KOPT-K1 (cell line): ENCODE measurements around the gene SYMPK.
"Not testable (repeated sequence)": the region's sequence is repeated elsewhere in the genome, so short reads cannot be mapped to it uniquely, and the experiment has no call there.

ENCODE experiments used
- H3K27ac ChIP-seq: fragments of 200-600 bp; sonication (generic); 2 replicates; pipeline ENCODE4 v1.5.1; 2016; ENCODE audit warnings: antibody characterized with exemption, mild to moderate bottlenecking, low read depth, low read length; ENCODE audit not compliant: poor library complexity, severe bottlenecking
- H3K36me3 ChIP-seq: fragments of 200-600 bp; sonication (generic); 2 replicates; pipeline ENCODE4 v1.5.1; 2017; ENCODE audit warnings: antibody characterized with exemption, mild to moderate bottlenecking, low read length, moderate library complexity; ENCODE audit not compliant: insufficient read depth
- H3K9me3 ChIP-seq: fragments of 200-600 bp; sonication (generic); 2 replicates; pipeline ENCODE4 v1.5.1; 2017; ENCODE audit warnings: antibody characterized with exemption, low read length, mild to moderate bottlenecking; ENCODE audit not compliant: insufficient read depth, poor library complexity, severe bottlenecking

SYMPK gene

DNA sequence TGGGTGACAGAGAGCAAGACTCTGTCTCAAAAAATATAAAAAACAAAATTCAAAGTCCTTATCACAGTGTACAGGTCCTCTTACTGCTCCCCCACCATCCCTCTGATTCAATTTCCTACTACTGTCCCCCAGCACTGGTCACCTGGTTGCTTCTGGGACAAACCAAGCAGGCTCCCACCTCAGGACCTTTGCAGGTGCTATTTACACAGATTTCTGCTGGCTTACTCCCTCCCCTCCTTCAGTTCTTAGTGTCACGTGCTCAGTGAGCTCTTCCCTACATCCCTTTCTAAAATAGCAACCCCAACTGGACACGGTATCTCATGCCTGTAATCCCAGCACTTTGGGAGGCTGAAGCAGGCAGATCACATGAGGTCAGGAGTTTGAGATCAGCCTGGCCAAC lies 17.0 kb upstream of the SYMPK start:
- no peaks in the 10 kb centered on the region for H3K9me3 ChIP-seq
- H3K27ac ChIP-seq: no peak overlapping the region
- peaks cover 21% of the 10 kb centered on the region for H3K36me3 ChIP-seq

DNA sequence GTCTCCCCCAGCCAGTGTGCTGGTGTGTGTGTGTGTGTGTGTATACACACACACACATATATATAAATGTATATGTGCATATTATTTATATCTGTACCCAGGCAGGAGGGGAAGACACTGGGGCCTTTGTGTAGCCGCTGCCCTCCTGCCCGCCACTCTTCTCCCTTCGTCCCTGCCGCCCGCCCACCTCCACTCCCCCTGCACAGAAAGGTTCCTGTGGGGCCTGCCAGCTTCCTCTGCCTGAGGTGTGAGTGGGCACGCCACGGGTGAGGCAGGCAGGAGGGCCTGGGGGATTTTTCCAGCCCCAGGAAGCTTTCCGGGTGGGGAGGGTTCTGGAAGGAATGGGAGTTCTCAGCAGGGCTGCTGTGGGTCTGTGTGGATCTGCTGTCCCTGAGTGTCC lies 16.1 kb upstream of the SYMPK start:
- Histone ChIP-seq H3K9me3 (no peaks in the 10 kb centered on the region), H3K36me3 (peaks cover 12% of the 10 kb centered on the region), H3K27ac (no peak overlapping the region)

DNA sequence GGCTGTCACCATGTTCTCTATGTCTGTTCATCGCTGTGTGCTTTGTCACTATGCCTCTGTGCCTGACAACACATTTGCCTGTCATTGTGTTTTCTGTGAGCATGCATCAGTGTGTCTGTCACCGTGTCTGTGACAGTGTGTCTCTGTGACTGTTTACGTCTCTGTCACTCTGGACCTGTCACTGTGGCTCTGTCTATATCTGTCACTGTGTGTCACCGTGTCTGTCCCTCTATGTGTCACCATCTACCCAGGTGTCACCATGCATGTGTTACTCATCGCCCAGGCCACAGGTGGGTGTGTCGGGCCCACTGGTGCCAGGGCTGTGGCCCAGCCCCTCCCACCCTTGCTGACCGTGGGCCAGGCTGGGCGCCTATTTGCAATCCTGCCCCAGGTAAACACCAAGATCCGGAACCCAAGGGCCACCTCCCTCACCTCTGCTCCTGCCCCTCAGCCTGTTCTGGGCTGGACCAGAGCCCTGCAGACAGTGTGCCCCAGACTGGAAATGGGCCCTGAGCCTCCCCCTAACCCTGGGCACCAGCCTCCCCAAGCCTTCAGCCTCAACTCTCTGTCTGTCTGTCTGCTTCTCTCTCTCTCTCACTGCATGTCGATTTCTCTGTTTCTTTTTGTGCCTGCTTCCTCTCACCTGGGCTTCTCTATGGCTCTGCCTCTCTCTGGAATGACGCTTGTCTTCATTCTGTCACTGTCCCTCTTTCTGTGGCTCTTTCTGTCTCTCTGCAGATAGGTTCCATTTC lies 15.3 kb upstream of the SYMPK start:
- Histone ChIP-seq H3K36me3 (peaks cover 7% of the 10 kb centered on the region; the same call in 1 of the 2 replicates), H3K27ac (no peak overlapping the region), H3K9me3 (no peaks in the 10 kb centered on the region)

DNA sequence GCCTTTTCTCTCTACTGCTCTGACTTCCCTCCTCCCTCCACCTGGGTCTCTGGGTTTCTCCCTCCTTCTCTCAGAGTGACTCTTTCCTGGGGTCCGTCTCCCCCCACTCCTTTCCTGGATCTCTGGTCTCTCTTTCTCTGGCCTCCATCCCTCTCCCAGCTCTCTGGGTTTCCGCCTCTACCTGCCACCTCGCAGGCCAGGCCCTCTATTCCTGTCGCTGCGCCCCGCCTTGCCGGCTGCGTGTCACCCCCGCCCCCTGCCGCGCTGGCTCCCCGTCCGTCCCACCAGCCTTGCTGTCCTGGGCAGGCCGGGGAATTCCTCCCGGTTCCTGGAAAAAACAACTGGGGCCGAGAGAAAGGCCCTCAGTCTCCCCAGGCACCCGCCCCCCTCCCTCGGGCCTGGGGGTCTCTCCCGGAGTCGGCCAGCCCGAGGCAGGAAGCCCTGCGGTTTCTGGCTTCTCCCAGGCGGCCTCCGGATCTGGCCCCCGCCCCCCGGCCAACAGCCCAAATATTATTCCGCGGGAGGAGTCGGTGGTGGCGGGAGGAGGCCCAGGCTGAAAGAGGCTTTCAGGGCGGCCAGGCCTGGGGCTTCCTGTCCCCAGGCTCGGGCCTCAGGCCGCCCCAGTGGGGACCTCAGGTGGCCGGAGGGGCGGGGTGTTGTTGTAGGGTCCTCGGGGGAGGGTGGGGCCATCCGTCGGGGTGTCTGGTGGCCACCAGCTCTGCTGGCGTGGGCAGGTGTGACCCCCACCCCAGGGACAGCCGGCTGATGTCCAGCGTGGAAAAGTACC lies 13.7 kb upstream of the SYMPK start:
- no peaks in the 10 kb centered on the region for H3K9me3 ChIP-seq
- no peaks in the 10 kb centered on the region for H3K36me3 ChIP-seq
- H3K27ac ChIP-seq: no peak overlapping the region

DNA sequence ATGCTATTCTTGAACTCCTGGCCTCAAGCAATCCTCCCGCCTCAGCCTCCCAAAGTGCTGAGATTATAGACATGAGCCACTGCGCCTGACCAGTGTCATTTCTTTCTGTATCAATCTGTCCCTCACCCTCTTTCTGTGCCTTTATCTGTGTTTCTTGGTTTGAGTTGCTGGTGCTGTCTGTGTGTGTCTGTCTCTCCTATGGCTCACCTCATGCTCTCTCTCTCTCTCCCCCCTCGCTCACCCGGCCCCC lies 13.1 kb upstream of the SYMPK start:
- Histone ChIP-seq H3K9me3 (no peaks in the 10 kb centered on the region), H3K27ac (no peak overlapping the region), H3K36me3 (no peaks in the 10 kb centered on the region)

DNA sequence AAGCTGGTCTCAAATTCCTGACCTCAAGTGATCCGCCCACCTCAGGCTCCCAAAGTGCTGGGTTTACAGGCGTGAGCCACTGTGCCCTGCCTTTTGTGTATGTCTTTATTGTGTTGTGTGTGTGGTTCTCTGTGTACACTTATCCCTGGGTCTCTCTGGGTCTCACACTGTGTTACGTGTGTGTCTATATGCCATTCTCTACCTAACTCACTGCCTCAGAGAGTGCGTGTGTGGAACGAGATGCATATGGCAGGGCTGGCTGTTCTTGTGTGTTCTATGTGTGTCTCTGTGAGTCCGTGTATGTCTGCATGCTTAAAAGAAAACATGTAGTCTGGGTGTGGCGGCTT lies 11.6 kb upstream of the SYMPK start:
- H3K9me3 ChIP-seq: no peaks in the 10 kb centered on the region
- no peak overlapping the region for H3K27ac ChIP-seq
- no peaks in the 10 kb centered on the region for H3K36me3 ChIP-seq

DNA sequence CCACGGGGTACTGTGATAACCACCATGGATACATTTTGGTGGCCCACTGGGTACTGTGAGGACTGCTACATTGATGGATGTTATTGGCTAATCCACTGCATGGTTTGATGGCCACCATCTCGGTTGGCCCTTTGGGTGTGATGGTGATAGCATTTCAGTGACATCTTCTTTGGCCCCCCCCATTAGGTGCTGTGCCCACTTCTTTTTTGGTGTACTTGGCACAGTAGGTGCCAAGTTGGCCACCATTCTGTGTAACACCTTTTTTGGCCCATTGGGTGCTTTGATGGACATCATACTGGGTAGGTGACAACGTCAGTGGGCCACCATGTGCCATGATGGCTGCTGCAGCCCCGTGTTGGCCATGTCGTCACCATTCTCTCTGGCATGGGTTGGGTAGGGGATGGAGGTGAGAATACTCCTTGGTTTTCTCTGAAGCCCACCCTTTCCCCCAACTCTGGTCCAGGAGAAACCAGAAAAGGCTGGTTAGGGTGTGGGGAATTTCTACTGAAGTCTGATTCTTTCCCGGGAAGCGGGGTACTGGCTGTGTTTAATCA lies 10.3 kb upstream of the SYMPK start:
- no peaks in the 10 kb centered on the region for H3K9me3 ChIP-seq
- no peaks in the 10 kb centered on the region for H3K36me3 ChIP-seq
- no peak overlapping the region for H3K27ac ChIP-seq

DNA sequence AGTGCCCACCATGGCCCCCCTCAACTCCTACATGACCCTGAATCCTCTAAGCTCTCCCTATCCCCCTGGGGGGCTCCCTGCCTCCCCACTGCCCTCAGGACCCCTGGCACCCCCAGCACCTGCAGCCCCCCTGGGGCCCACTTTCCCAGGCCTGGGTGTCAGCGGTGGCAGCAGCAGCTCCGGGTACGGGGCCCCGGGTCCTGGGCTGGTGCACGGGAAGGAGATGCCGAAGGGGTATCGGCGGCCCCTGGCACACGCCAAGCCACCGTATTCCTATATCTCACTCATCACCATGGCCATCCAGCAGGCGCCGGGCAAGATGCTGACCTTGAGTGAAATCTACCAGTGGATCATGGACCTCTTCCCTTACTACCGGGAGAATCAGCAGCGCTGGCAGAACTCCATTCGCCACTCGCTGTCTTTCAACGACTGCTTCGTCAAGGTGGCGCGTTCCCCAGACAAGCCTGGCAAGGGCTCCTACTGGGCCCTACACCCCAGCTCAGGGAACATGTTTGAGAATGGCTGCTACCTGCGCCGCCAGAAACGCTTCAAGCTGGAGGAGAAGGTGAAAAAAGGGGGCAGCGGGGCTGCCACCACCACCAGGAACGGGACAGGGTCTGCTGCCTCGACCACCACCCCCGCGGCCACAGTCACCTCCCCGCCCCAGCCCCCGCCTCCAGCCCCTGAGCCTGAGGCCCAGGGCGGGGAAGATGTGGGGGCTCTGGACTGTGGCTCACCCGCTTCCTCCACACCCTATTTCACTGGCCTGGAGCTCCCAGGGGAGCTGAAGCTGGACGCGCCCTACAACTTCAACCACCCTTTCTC lies 9.4 kb upstream of the SYMPK start:
- H3K27ac ChIP-seq: no peak overlapping the region
- no peaks in the 10 kb centered on the region for H3K36me3 ChIP-seq
- no peaks in the 10 kb centered on the region for H3K9me3 ChIP-seq

DNA sequence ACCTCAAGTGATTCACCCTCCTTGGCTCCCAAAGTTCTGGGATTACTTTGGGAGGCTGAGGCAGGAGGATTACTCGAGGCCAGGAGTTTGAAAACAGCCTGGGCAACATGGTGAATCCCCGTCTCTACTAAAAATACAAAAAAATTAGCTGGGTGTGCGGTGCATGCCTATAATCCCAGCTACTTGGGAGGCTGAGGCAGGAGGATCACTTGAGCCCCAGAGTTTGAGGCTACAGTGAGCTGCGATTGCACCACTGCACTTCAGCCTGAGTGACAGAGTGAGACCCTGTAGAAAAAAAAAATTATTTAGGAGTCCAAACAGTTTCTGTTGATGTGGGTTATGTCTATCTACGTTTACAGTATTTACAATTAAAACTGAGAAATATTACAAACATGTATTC lies 7.9 kb upstream of the SYMPK start:
- H3K9me3 ChIP-seq: no peaks in the 10 kb centered on the region
- no peaks in the 10 kb centered on the region for H3K36me3 ChIP-seq
- H3K27ac ChIP-seq: no peak overlapping the region

DNA sequence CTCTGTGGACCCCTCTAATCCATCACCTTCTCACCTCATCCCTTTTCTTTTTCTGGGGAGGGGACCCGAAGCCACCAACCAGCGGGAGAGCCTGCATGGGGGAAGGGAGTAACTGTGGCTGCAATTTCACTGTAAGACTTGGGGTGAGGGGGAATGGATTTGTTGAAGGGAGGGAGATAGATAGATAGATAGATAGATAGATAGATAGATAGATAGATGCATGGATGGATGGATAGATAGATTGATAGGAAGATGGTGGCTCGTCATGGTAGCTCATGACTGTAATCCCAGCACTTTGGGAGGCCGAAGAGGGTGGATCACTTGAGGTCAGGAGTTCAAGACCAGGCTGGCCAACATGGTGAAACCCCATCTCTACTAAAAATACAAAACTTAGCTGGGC lies 4.3 kb upstream of the SYMPK start:
- H3K9me3 ChIP-seq, H3K36me3 ChIP-seq, H3K27ac ChIP-seq: not testable (repeated sequence)

DNA sequence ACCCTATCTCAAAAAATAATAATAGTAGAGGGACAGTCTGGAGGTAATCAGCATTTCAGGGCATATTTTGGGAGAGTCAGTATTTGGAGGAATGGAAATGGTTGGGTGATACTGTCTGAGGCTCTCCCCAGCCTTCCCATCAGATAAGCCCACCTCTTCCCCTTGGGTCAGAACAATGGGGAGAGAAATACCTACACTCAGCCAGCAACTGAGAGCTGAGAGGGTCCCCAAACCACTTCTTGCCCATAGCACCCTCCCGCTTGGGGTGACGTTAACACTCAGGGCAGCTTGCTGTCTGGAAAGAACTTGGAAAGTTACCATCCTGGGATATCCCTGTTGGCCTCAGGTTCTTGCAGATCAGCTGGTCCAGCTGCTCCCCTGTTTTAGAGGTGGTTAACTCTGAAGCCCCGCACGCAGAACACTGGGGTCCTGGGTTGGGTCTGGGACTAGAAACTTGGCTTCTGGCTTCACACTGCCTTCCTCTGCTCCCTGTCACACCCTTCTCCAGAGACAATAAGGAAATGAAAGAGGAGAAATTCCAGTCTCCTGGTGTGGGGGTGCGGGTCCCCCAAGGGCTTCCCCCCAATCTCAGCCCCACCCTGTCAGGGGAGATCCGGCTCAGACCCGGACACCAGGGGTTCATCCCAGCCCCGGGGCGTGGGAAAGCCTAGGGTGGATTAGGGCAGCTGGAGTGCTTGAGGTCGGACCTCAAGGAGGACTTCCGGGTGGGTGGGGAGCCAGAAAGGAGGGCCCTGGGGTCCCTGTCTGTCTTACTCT lies 3.6 kb upstream of the SYMPK start:
- H3K27ac ChIP-seq: no peak overlapping the region
- H3K9me3 ChIP-seq: no peaks in the 10 kb centered on the region
- no peaks in the 10 kb centered on the region for H3K36me3 ChIP-seq

DNA sequence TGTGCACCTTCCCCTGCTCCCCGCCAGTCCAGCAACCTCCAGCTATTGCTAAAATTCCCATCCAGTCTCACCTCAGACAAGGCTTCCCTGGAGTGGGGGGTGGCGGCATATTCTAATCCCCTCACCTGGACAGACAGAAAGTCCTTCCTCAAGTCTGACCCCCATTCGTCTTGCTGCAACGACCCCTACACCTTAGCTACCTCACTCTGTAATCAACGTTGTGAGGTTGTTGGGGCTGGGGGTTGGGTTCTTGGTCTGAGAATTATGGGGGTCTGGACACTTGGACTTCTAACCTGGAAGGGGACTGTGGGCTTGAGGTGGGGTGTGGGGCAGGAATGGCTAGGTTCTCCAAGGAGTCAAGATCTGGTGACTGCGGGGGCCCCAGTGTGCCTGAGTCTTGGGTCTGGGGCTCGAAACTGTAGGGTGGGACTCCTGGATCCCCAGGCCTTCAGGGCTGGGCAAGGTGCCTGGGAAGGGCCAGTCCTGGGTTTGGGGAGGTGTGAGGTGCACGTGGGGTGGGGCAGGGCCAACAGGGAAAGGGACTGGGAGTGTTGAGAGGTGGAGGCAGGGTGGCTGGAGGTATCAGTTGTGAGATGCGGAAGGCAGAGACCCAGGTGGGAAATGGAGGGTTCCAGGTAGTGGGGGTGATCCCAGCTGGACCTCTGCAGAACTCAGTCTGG lies 2.5 kb upstream of the SYMPK start:
- Histone ChIP-seq H3K9me3 (no peaks in the 10 kb centered on the region), H3K36me3 (peaks cover 10% of the 10 kb centered on the region; the same call in 1 of the 2 replicates), H3K27ac (no peak overlapping the region)

DNA sequence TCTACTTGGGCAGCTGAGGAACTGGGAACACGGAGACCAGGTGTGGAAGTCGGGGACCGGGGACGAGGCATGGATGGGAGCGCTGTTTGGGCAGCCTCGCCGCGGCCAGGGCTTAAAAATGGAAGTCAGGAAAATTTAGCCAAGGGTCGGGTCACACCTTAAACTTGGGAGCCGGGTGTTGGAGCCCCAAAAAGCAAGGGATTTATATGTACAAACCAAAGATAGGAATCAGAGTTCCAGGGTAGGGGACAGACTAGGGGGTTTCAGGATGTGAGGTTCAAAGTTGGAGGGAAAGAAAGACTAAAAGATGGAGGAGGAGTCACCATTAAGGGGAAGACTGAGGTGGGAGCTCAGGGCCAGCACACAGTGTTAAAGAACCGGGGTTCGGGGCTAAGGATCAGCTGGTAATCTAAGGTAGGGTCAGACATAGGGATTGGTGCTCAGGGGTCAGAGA lies 1.7 kb upstream of the SYMPK start:
- no peaks in the 10 kb centered on the region for H3K9me3 ChIP-seq
- H3K27ac ChIP-seq: no peak overlapping the region
- H3K36me3 ChIP-seq: peaks cover 16% of the 10 kb centered on the region
